SK-N-SH treated with all-trans-retinoic acid at 6 μM for 48 hours (cell line): Measurements from ENCODE around the gene GOLGA1.
"Not testable (repeated sequence)": the region's sequence is repeated elsewhere in the genome, so short reads cannot be mapped to it uniquely, and the experiment has no call there.

Source experiments
- CREB5 ChIP-seq: fragments of 250-450 bp; sonication (Bioruptor Pico); IDR thresholded peaks from 2 replicates; pipeline ENCODE4 v1.5.1; 2020; ENCODE audit warnings: low read depth, mild to moderate bottlenecking, moderate library complexity
- RARB ChIP-seq: fragments of 250-450 bp; sonication (Bioruptor Pico); IDR thresholded peaks from 2 replicates; pipeline ENCODE4 v1.8.0; 2021; ENCODE audit warnings: mild to moderate bottlenecking, moderate library complexity

GRCh38 chr9:124959671-124960408 is 19.0 kb upstream of the GOLGA1 start:
- TF ChIP-seq RARB, CREB5: not testable (repeated sequence)
